HG03139 (cell line): Measurements from ENCODE around the gene TBX2.

Source experiments
- ATAC-seq: cut with Tn5 transposase; IDR thresholded peaks from one replicate; pipeline ENCODE4 v1.9.1; 2021; ENCODE audit not compliant: unreplicated experiment

The TBX2 gene

GRCh38 chr17:61400717-61401388, 1.2 kb downstream of the TBX2 start:
- ATAC-seq: no peak

GRCh38 chr17:61401389-61402072, 1.9 kb downstream of the TBX2 start:
- ATAC-seq: no peak

DNA sequence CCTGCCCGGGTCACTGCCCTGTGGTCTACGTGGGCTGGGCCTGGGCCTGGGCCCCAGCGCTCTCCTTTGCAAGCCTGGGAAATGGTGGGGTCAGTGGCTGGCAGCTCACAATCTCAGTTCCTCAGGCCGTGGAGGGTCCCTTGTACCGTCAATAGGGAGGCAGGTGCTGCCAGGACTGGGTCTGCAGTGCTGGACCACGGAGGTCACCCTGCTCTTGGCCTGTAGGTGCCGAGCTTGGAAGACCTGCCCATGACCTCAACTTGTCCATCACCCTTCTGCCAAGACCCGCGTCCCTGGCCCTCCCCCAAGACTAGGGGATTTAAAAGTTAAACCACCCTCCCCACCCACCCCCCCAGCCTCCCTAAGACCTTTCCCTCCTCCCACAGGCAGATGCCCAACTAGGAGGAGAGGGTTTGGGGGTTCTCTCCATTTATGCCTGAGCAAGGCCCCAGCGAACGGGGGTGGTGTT, 2.5 kb downstream of the TBX2 start:
- no peak for ATAC-seq

GRCh38 chr17:61402978-61403800, 3.5 kb downstream of the TBX2 start:
- ATAC-seq: no peak

DNA sequence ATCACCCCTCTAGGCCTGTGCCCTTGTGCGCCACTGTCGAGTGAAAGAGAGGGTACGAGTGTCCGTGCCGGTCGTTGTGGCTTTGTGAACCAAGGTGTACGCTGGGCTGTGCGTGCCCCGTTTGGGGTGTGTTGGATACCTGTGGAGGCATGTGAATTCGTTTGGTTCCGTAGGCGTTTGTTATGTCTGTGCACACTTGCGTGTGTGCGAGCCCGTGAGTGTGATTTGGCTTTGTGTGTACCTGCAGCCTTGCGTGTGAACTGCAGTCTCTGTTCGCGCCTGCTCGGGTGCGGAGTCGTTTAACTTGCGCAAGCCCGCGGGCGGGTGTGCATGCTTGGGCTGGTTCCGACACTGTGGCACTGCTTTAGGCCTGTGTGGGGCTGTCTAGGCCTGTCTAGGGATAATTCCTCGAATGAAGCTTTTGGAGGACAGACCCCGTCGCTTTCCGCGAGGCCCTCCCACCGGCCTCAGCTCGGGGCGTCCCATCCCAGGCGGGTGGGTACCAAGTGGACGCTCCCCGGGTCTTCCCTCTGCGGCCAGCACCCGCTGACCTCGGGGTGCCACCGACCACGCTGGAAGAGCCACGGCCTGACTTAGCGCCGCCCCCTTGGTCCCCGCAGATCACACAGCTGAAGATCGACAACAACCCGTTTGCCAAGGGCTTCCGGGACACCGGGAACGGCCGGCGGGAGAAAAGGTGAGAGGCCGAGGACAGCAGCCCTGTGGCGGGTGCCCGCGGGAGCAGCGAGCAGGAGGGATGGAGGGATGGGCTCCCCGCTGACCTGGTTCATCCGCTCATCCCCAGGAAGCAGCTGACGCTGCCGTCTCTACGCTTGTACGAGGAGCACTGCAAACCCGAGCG, 4.4 kb downstream of the TBX2 start:
- ATAC-seq: no peak

DNA sequence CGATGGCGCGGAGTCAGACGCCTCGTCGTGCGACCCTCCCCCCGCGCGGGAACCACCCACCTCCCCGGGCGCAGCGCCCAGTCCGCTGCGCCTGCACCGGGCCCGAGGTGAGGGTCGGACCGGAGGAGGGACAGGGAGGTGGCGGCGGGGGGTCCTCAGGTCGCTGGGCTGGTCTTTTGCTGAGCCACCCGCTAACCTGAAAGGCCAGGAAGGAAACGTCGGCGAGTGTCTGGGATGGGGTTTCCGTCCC, 4.9 kb downstream of the TBX2 start:
- no peak for ATAC-seq

DNA sequence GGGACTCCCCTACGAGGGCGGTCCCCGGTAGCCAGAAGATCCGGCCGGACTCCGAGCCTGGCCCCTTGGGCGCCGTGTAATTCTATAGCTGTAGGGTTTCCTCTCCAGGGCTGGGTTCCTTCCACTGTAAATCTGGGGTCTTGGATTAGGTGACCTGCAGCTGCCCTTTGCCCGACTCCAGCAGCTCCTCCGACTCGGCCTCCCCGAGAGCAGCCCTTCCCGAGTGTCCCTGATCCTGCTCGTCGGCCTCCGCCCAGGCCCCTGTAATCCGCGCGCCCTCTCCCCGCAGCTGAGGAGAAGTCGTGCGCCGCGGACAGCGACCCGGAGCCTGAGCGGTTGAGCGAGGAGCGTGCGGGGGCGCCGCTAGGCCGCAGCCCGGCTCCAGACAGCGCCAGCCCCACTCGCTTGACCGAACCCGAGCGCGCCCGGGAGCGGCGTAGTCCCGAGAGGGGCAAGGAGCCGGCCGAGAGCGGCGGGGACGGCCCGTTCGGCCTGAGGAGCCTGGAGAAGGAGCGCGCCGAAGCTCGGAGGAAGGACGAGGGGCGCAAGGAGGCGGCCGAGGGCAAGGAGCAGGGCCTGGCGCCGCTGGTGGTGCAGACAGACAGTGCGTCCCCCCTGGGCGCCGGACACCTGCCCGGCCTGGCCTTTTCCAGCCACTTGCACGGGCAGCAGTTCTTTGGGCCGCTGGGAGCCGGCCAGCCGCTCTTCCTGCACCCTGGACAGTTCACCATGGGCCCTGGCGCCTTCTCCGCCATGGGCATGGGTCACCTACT, 5.5 kb downstream of the TBX2 start:
- no peak for ATAC-seq

DNA sequence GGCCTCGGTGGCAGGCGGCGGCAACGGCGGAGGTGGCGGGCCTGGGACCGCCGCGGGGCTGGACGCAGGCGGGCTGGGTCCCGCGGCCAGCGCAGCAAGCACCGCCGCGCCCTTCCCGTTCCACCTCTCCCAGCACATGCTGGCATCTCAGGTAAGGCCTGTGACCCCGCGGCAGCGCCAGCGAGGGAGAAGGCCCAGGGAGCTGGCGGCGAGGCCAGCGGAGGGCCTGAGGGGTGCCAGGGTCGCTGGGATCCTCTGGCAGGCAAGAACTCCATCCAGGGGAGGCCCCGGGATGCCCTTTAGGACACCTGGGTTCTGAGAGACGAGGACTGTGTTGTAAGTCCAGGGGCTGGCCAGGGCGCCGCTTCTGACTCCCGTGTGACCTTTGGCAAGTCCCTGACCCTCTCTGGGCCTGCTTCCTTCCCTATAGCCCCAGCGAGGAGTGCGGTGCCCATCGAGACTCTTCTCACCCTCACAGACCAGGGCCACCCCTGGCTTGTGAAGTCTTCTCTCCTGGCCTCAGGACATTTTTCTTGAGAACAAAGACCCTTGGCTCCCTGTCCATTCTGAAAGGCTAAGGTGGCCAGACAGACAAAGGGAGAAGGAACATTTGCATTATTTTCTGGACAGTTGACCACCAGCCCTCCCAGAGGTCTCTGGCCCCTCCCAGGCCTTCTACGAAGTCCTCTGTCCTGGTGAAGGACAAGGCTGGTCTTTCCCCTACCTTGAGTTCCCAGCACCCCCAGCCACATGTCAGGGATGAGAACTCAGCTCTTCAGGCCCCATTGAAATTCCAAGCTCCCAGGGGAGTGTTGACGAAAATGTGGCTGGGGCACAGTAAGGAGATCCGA, 6.3 kb downstream of the TBX2 start:
- no peak for ATAC-seq

DNA sequence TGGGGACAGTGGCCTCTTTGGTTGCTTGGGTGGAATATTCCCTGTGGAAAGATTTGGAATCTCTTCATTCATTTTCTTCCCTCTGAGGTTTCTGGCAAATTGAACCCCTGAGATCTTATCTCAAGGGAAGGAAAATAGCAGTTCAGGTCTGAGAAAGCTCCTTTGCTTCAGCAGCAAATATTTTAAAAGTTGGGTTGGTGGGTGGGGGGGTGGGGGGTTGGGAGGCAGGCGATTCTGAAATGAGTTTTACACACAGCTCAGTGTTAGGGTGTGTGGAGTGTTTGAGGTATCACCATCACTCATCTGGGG, 6.8 kb downstream of the TBX2 start:
- ATAC-seq: no peak

DNA sequence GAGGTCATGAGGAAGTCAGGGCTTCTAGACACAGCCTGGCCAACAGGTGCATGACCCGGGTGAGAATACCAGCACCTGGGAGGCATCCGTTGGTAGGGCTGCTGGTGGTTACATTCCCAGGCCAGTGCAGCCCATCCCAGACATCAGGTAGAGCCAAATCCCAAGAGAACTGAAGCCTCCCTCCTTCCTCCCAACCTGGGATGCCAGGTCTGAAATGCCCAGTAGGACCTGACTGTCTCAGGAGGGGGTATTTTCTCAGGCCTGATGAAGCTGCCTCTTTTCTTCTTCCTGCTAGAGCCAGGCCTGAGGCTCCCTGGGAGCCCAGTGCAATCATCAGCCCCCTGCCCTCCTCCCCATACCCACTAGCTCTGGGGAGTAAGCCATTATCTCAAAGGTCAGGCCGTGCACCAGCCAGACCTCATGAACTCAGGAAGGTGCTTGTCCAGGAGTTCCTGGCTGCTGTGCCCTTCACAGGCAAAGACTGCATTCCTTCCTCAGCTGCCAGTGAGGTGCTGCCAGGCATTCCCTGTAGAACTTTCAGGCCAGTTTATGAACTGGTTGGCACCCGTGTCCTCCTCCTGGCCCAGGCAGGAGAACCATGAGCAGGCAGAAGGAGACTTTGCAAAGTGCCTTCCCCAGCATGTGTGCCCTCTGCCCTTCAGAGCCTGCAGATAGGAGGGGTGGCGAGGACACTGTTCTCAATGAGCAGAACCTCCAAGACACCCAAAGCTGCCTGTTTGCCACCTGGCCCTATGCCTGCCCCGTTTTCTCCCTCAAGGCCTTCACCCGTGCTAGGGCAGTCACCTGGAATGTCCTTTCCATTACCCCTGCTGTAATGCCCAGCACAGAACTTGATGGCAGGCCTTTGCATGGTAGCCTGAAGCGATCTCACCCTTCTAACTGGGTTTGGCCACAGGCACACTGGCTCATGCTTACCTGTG, 7.6 kb downstream of the TBX2 start:
- no peak for ATAC-seq

DNA sequence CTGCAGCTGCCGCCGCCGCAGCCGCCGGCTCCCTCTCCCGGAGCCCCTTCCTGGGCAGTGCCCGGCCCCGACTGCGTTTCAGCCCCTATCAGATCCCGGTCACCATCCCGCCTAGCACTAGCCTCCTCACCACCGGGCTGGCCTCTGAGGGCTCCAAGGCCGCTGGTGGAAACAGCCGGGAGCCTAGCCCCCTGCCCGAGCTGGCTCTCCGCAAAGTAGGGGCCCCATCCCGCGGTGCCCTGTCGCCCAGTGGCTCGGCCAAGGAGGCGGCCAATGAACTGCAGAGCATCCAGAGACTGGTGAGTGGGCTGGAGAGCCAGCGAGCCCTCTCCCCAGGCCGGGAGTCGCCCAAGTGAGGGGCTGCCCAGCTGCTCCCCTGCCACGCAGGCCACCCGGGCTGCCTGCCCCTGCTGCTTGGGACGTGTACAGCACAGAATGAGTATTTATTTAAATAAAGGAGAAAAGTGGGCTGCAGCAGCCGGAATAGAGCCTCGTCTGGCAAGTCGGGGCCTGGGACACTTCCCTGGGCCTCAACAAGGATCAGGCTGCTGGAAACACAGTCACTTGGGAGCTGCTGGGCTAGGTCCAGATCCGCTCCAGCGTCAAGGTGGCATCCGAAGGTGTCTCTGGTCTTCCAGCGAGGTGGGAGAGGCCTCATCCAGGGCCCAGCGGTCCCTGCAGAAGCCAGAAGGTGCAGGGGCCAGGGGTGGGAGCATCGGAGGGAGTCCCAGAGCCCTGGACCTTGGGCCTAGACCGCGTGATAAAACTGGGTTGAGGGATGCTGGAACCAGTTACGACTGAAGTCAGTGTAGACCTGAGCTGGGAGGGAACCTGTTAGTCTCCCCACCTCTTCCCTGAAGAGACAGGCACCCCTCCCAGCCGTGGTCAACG, 8.8 kb downstream of the TBX2 start:
- no peak for ATAC-seq

- no peak for ATAC-seq
Measured at GRCh38 chr17:61409301-61410112, 9.9 kb downstream of the TBX2 start.

DNA sequence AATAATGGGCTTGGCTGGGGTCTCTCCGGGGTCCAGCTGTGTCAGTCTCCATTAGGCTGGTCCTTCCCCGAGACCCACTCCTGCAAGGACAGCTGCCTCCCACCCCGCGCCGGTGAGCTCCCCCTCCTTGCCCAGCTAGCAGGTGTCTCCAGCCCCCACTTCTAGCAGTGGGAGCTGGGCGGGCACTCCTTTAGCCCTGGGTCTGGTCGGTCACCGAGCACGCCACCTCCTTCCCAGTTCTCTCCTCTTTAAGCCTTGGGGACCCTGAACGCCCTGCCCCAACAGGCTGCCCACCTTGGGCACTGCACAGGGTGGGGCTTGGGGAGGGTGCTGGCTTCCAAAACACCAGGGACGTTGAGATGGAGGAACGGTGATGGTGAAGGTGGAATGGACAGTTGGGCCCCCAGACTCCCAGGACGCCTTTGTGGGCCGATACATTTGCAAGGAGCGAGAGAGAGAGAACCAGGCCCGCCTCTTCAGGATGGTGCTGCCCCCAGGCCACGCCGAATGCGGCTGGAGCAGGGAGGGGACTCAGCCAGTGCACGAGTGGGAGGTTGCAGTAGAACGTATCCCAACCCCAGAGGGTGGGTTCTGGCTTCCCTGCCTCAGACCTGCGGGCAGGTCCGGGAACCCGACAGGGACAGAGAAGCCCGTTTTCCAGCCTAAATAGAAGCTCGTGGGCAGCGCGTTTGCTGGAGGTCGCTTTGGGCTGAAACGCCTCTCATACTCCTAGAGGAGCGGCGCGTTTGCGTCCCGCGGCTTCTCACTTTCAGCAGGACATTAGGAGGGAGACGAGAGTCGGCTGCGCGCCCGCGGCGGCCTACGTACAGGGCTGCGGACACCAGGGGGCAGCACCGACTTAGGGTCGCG, 10.7 kb downstream of the TBX2 start:
- ATAC-seq: no peak

GRCh38 chr17:61411011-61411260, 11.3 kb downstream of the TBX2 start:
- ATAC-seq: no peak

DNA sequence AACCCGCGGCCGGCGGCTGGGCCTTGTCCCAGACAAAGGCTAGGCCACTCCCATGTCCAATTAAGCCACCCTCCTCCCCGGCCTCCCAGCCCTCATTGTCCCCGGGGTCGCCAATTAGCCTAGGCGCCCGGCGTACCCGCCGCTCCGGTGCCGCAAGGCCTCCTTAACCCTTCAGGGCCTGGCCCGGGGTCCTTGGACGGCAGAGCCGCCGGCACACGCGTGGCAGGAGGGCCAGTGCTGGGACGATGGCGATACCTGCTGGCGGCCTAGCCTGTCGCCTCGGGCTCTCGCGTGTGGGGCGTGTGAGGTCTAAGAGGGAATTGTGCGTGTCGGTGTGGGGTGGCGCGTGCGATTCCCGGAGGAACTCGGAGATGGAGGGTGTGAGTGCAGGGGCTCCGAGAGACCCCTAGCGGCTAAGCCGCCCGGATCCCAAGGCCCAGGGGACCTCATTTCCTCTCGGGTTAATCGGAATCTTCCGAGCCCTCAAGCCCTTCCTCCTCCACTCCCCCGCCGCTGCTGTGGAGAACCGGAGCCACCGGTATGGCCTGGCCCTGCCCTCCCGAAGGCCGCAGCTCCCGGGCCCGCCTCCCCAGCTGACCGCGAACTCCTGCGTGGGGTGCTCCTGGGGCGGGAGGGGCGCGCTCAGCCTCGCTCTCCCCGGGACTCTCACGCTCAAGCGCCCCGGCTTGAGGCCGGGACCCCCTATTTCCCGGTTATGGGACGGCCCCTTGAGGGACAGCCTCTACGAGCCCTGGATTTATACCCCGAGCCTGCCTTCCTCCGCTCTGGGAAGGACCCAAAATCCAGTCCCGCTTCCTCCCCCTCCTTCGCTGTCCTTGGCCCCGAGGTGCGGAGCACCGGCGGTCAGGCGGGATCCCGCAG, 11.9 kb downstream of the TBX2 start:
- ATAC-seq: no peak
